Mucosa of gallbladder (tissue), 1 donor: ENCODE results near the gene FBXO42. TPM values are rescaled to one million over a fixed set of nuclear protein-coding genes. Genes with fewer than 3 reads are reported as not detected.
"Not testable (repeated sequence)": the region's sequence is repeated elsewhere in the genome, so short reads cannot be mapped to it uniquely, and the experiment has no call there.

Experiments
- DNase-seq: peaks from one replicate; pipeline ENCODE4 v3.0.0-alpha.2; 2020; ENCODE audit warnings: low spot score
- total RNA-seq: library from RNA; stranded (reverse); gene quantifications from one replicate; pipeline ENCODE4 v1.2.1, GENCODE V29; 2021
- donor health status: DM: no; HTN: no; CAD: no.

The FBXO42 gene
- total RNA-seq, 1 donor from 2014 or later: 20.8 TPM

DNA sequence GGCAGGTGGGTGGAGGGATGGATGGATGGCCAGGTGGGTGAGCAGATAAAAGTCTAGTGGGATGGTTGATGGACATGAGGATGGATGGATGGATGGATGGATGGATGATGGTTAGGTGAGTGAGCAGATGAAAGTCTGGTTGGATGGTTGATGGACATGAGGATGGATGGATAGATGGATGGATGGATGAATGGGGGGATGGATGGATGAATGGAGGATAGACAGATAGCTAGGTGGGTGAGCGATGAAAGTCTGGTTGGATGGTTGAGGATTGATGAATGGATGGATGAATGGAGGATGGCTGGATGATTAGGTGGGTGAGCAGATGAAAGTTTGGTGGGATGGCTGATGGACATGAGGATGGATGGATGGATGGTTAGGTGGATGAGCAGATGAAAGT, 130.8 kb downstream of the FBXO42 start:
- no peak for DNase-seq

DNA sequence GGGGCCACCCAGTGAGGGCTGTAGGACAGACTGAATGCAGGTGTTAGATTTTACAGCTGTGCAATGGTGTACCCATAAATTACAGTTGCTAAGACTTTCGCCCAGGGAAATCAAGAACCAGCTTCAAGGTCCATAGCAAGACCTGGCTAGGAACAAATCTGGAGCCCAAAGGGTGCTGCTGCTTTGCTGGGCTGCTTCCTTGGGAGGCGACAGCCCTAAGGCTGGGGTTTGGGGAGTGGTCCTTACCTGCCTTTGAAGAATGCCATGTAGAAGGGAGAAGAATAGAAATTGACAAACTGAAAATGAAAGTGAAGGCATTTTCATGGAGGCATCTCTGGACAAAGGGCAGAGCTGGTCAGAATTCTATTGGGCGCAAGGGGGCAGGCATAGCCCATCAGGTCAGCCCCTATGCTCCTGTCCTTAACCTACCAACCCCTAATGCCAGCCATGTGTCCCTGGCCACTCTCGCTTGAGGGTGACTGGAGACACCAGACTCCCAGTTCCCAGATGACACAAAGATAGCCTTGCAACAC, 132.2 kb downstream of the FBXO42 start:
- DNase-seq: no peak

DNA sequence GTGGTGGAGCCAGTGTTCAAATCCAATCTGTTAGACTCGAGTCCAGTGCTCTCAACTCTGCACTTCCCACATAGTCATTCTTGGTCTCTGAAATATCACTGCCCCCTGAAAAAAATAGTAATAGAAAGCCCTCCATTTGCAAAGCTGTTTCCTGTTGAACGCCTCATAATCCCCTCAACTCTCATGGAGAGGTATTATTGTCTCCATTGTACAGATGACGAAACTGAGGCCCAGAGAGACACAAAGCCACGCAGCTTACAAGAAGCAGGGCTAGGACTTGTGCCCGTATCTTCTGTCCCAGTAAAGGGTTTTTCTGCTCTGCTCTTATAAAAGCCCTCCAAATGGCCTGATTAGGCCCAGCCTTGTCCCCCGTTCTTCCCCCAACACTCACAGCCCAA, 133.6 kb downstream of the FBXO42 start:
- DNase-seq: no peak

DNA sequence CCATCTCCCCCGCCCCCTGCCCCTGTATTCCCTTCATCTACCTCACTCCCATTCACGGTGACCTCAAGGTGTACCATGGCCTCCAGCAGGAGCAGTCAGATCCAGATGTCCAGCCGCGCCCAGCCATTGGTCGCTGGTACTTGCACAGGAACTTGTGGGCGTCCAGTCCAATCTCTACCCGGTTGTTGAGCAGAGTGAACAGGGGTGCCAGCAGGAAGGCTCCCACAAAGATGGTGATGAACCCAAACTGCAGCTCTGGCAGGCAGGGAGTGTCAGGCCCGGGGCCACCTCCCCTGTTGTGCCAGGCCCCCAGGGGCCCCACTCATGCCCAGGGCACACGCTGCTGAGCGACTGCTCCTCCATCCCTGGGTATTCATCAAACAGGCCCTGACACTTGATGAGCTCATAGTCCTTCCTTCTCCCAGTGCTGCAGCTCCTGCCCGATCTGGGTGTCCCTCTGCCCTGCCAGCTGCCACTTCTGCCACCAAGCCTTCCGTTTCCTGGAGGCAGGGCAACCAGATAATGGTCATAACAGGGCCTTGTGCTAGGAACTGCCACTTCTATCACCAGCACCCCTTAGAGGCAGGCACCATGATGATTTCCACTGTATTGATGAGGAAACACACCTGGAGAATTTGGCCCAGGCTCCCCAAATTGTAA, 134.1 kb downstream of the FBXO42 start:
- DNase-seq: peak; percentile 24

DNA sequence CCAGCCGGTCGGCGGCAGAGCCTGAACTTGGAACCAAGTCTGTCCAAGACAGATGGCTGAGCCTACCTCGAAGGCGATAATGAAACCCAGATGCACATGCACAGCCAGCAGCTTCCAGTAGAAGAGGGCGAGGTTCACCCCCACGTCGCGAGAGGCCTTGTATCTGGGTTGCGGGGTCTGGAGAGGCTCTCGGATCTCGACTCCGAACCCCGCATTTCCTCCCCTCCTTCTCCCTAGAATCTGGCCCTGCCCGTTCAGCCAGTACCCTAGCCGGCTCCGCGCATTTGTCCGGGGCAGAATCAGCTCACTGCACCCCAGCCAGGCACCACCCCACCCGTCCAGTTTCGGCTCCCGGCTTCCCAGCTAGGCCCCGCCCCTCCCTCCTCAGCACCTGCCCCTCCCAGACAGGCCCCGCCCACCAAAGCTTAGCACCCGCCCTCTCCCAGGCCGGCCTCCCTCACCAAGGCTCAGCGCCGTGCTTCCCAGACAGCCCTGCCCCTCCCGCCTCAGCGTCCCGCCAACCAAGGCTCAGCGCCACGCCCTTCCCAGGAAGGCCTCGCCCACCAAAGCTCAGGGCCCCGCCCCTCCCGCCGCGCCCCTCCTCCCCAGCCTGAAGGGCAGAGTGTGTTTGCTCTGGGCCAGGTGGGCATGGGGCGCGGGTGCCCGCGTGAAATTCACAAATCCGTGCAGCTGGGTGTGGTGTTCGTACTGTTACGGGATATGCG, 135.1 kb downstream of the FBXO42 start:
- DNase-seq: peak; percentile 98

DNA sequence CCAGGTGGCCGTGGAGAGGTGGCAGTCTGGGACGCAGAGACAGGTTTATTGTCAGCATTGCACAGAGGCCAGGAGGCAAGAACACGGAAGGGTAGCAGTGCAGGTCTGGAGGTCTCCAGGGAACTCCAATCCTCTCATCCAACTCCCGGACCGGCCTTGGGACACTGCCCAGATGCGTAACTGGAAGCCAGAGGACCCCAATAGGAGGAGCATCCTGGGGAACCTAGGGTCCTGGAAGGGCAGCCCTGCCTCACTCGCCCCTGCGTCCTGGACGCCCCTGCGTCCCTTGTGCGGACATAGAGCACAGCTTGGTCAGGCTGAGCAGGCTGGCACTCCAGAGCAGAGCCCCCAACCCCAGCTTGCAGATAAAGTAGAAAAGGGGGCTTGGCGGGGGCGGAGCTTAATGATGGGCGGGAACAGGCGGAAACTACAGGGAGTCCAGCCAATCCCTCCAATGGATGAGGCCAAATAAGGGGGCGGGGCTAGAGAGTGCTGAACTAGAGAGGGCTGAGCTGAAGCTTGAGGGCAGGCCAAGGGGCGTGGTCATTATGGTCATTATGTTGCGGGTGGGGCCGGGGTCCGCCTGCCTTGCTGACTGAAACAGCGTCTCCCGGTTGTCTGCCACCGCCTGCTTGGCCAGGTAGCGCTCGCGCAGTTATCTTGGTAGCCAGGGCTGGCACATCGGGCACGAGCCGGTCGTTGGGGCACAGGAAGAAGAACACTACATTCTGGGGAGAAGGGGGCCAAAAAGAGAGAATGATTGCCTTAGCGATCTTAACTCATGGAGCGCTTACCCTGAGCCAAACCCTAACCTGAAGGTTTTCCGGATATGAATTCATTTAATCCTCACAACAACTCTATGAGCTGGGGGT, 136.2 kb downstream of the FBXO42 start:
- peak; percentile 80 for DNase-seq

DNA sequence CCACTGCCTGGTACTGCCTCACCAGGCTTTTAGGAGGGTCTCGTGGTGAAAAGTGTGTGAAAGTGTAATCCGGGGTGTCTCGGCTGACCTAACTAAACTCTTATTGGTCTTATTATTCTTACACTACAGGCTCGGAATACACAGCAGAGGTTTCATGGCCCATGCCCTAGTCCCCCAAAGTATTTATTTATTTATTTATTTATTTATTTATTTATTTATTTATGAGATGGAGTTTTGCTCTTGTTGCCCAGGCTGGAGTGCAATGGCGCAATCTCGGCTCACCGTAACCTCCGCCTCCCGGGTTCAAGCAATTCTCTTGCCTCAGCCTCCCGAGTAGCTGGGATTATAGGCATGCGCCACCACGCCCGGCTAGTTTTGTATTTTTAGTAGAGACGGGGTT, 137.0 kb downstream of the FBXO42 start:
- not testable (repeated sequence) for DNase-seq

DNA sequence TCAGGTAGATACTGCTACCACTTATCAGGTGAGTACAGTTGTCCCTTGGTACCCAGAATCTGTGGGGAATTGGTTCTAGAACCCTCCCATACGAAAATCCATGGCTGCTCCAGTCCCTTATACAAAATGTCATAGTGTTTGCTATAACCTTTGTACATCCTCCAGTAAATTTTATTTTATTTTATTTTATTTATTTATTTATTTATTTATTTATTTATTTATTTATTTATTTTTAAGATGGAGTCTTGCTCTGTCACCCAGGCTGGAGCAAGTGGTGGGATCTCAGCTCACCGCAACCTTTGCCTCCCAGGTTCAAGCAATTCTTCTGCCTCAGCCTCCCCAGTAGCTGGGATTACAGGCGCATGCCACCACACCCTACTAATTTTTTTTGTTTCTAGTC, 138.7 kb downstream of the FBXO42 start:
- not testable (repeated sequence) for DNase-seq

DNA sequence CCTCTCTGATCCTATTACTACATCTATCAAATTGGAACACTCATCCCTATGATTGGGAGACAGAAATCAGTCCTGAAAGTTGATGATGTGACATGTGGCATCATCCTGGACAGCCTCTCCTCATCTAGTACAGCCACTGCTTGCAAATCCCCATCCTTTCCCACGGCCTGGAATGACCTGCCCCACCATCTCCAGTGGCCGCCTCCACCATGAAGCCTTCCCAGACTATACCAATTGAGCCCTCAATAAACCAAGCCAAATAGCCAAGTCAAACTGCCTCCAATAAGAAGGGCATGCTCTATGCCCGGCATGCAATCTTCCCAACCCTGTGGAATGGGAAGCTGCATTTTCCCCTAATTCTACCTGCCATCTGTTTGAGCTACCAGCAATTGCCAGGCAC, 139.3 kb downstream of the FBXO42 start:
- DNase-seq: no peak

DNA sequence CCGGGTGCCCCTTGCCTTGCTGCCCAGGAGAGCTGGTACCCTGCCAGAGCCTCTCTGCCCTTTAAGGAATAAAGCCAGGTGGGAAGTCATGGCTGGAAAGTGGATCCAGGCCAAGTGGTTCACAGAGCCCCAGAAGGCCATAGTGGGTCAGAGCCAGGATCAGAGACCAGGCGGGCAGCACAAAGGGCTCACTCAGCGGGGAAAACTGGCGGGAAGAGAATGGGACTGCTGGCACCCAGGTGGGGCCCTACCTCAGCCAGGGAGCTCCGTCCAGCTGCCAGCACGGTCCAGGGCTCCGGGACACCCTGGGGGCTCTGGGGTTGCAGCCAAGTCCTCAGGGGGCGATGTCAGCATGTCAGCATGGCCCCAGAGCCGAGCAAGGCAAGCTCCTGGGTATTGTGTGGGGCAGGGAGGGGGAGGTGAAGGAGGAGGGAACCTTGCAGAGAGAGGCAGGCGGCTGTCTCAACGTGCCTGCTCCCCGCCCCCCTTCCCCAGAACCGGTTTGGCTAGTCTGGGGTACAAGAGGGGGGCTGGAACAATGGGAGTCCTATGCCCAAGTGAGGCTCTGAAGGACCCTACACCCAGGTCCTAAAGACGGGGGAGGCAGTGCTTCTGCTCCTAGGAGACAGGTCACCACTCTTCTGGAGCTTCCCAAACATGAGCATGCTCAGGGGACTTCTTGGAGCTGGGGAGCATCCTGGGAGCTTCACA, 139.9 kb downstream of the FBXO42 start, which contains the start of gene ARHGEF19:
TSS of gene ARHGEF19 (minus strand) at position 402 of the 711 bp plus-strand sequence. CDS start 3,598 bp downstream, outside the sequence.
- DNase-seq: no peak

DNA sequence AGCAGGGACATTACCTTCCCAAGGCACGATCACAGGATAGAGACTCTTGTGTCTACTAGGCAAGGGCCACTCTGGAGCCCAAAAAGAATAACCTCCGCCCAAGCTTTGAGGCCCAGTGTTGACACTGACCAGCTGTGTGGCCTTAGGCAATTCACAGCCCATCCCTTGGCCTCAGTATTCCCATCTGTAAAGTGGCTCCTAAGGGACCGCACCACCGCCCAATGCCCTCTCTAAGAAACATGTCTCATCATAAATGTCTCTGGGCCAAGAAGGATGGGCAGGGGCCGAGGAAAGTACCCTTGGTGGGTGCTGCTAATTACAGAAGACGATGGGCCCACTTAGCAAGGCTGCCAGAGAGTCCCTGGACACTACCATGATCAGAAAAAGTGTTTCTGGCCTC, 140.5 kb downstream of the FBXO42 start:
- DNase-seq: no peak

DNA sequence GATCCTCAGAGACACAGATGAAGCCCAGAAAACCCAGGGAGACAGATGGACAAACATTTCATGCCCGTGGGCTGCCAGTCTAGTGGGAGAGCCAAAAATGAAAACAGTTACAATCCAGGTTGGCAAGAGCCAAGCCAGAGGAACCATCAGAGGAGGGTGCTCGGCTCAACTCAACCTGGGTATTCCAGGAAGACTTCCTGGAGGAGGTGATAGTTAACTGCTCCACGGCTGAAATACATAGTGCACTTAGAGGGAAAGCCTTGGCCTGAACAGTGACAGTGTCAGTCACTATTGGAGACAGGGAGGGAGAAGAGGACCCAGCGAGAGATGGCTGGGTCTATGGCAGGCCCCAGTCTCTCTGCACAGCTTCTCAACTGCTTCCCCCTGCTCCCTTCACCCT, 141.7 kb downstream of the FBXO42 start:
- no peak for DNase-seq

DNA sequence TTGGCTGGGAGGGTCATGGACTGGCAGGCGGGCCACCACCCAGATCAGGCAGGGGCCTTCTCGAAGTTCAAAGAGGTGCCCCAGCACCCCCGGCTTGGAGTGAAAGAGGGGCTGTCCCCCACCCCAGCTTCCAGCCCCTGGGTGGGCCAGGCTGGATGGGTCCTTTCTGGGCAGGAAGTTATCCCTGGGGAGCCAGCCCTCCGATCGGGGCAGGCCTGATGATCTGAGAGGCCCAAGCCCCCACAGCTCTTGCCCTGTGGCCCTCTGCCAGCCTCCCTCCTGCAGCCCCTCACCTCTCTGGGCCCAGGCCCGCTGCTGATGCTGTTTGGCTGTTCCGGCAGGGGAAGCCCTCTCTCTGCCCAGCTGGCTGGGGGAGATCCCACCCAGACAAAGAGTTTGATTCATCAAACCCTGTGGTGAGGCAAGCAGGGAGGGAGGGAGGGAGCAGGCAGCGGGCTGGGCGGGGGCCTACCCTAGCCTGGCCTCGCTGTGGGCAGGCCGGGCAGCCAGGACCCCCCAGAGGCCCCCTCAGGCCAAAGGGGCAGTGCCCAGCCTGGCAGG, 142.4 kb downstream of the FBXO42 start:
- DNase-seq: no peak

DNA sequence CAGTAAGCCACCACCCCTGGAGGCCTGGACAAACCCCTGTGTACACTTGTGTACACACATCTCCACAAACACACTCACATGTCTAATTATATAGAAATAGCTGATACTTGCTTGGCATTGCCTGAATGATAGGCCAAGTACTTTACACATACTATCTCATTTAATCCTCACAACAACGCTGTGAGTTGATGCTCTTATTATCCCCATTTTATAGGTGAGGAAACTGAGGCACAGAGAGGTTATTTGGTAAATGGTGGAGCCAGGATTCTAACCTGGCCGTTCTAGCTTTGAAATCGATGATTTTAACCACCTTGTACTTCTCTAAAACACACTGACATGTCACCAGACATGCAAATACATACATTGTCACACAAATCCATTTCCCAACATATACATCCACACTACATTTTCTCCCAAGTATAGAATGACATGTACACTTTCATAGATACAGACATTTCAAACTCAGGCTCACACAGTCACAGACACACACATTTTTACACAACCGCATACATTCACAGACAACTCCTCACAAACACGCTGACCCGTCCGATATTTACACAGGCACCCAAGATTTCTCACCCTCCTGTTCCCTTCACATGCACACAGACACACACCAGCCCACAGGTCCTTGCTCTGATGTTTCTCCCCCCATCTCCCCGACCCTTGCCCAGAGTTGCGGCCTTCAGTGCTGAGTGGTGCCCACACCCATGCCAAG, 143.0 kb downstream of the FBXO42 start:
- no peak for DNase-seq

DNA sequence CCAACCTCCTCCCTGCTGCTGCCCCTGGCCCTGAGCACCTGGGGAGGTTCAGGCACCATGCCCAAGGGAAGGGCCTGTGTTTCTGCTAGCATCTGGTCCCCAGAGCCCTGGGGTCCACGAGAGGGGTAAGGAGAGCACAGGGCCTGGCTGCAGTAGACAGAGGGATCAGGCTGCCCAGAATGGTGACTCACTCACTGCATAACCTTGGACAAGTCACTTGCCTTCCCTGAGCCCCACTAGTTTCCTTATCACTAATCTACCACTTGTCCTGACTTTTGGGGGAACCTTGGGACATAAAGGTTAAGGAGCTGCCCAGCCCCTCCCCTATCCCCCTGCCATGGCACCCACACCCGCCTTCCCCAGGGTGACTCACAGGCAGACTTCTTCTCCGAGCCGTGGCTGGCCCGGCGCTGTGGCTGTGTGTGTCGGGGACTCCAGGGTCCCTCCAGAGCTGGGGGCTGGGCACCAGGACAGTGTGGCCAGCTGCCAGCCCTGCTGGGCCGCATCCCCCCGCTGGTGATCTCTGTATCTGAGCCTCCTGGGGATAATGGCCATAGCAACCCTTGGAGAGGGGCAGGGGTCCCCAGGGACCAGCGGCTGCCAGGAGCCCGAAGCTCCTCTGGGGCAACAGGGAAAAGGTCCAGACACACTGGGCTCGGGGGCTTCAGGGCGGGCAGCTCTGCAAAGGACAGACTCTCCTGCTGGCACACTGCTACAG, 143.9 kb downstream of the FBXO42 start:
- no peak for DNase-seq

DNA sequence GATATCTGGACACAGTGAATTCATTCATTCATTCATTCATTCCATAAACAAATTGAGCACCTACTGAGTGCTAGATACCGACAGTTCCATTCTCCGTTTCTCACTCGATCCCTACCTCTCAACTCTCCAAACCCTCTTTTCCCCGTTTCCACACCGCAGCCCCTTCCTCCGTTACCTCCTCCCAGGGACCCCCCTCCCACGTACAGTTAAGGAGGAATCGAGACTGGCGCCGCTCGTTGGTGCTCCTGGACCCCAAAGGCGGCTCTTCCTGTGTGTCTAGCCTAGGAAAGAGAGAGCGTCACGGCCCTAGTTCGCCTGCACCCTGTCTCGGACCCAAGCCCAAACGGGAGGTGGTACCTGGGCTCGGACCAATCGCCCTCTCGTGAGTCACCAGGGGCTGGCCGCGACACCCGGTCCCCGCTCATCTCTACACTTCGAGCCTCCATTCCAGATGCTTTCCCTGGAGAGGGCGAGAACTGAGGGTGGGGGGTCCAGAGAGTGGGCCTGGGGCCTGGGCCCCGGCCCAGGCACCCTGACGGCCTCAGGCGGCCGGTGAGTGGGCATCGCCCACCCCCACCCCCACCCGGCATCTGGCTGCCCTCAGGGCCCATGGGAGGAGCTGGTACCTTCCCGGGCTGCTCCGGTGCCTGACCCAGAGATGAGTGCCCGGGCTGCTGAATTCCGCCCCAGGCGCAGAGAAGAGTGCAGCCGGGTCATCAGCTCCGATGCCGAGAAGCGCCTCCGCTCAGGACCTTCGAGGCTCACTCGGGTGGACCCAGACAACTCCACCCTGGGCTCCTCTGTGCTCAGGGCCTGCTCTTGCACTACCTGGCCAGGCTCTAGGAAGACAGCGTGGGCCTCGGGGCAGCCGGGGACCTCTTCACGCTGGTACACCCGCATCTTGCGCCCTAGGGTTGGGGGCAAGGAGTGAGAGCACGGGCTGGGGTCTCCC, 144.7 kb downstream of the FBXO42 start:
- no peak for DNase-seq

DNA sequence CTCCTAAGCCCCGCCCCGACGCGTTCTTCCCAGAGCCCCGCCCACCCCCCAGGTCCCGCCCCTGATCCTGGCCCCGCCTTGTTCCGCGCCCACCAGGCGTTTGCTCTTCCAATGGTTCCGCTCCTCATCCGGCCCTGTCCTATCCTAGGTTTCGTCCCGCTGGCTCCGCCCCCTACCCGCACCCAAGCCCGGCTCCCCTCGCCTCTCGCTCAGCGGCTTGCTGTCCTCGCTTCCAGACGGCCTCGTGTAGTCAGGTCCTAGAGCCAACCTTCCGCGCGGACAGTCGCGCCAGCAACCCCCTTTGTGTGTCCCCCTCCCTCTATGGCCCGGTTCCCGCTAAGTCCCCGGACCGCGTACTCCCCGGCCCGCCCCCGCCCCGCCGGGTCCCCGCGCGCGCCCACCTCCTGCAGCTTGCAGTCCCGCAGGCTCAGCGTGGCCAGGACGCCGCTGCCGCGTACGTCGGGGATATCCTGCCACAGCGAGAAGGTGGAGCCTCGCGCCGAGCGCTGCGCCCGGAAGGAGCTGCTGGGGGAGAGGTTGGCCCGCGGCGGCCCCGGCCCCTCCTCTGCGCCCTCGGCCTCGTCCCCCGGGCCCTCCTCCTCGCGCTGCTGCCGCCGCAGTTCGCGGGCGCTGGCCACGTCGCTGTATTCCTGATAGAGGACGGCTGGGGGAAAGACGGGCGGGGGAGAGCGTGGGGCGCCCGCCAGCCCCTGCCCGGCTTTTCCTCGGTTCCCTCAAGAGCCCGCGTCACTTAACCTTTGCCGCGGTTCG, 145.5 kb downstream of the FBXO42 start:
- peak; percentile 97 for DNase-seq
